ENCODE results near the gene GSTT4.

Gene GSTT4

DNA sequence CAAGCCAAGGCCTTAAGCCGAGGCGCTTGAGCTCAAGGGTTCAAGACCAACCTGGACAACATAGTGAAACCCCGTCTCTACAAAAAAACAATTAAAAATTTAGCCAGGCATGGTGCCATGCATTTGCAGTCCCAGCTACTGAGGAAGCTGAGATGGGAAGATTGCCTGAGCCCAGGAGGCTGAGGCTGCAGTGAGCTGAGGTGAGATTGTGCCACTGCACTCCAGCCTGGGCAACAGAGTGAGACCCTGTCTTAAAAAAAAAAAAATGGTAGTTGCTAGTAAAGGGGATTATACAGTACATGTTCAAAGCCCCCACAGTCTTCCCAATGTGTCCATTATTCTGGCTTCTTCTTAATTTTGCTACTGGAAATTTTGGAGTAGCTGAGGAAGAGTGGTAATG, 24.1 kb upstream of the GSTT4 start:
- DNase-seq, result no peak
- Histone ChIP-seq H3K9me3 (ENCODE audit: control insufficient read depth, low read length) (peaks cover 6% of the 10 kb centered on the region), H3K4me3 (ENCODE audit: insufficient read depth in 1 of 2, low read depth in 1 of 2, low read length in 2 of 2) (no peak overlapping the region), H2BK15ac (ENCODE audit: low read depth, poor library complexity, severe bottlenecking) (no peak overlapping the region), H3K18ac (ENCODE audit: low read depth in 1 of 2, low read length in 2 of 2) (no peak overlapping the region), H4K91ac (ENCODE audit: low read length) (no peak overlapping the region), H2BK5ac (ENCODE audit: low read depth, low read length, poor library complexity, severe bottlenecking) (no peak overlapping the region), H2AK5ac (ENCODE audit: low read length, severe bottlenecking) (no peak overlapping the region), H3K36me3 (ENCODE audit: control insufficient read depth in 1 of 2, insufficient read depth in 2 of 2, low read depth in 1 of 2, low read length in 2 of 2) (peaks cover 6 to 14% of the 10 kb centered on the region in 2 experiments), H2BK12ac (ENCODE audit: low read length in 2 of 2) (no peak overlapping the region), H3K4me1 (ENCODE audit: control insufficient read depth, insufficient read depth, low read depth, low read length) (peaks cover 9% of the 10 kb centered on the region), H4K8ac (ENCODE audit: low read length) (no peak overlapping the region), H3K27me3 (ENCODE audit: control insufficient read depth in 1 of 2, insufficient read depth in 1 of 2, low read length in 2 of 2) (no peaks in the 10 kb centered on the region), H2AFZ (ENCODE audit: low read depth, low read length) (no peak overlapping the region), H3K4me2 (ENCODE audit: low read length, poor library complexity, severe bottlenecking) (no peak overlapping the region), H3K9ac (ENCODE audit: low read length) (no peak overlapping the region), H3K4ac (ENCODE audit: low read depth in 1 of 2, low read length in 2 of 2) (no peak overlapping the region), H3K27ac (ENCODE audit: low read length, poor library complexity, severe bottlenecking) (no peak overlapping the region), H3K79me1 (replicated peaks; ENCODE audit: low read length, poor library complexity, severe bottlenecking) (peaks cover 44% of the 10 kb centered on the region), H2BK120ac (ENCODE audit: low read depth, low read length) (no peak overlapping the region), H3K23ac (ENCODE audit: low read length in 2 of 2) (no peak overlapping the region), H3K14ac (ENCODE audit: low read length in 2 of 2) (no peak overlapping the region)
- 100% methylated on average over 3 of the region's 3 CpGs for WGBS

GRCh38 chr22:24028533-24028932, 23.3 kb upstream of the GSTT4 start:
- Histone ChIP-seq H3K18ac (ENCODE audit: low read depth in 1 of 2, low read length in 2 of 2) (no peak overlapping the region), H2BK120ac (ENCODE audit: low read depth, low read length) (no peak overlapping the region), H3K4ac (ENCODE audit: low read depth in 1 of 2, low read length in 2 of 2) (no peak overlapping the region), H2BK12ac (ENCODE audit: low read length in 2 of 2) (no peak overlapping the region), H2AFZ (ENCODE audit: low read depth, low read length) (no peak overlapping the region), H3K79me1 (replicated peaks; ENCODE audit: low read length, poor library complexity, severe bottlenecking) (peaks cover 40% of the 10 kb centered on the region), H3K4me1 (ENCODE audit: control insufficient read depth, insufficient read depth, low read depth, low read length) (peaks cover 9% of the 10 kb centered on the region), H4K8ac (ENCODE audit: low read length) (peak overlapping the region; percentile 36), H2BK15ac (ENCODE audit: low read depth, poor library complexity, severe bottlenecking) (no peak overlapping the region), H2BK5ac (ENCODE audit: low read depth, low read length, poor library complexity, severe bottlenecking) (no peak overlapping the region), H3K4me3 (ENCODE audit: insufficient read depth in 1 of 2, low read depth in 1 of 2, low read length in 2 of 2) (no peak overlapping the region), H3K14ac (ENCODE audit: low read length in 2 of 2) (no peak overlapping the region), H3K23ac (ENCODE audit: low read length in 2 of 2) (no peak overlapping the region), H3K27ac (ENCODE audit: low read length, poor library complexity, severe bottlenecking) (no peak overlapping the region), H4K91ac (ENCODE audit: low read length) (no peak overlapping the region), H3K36me3 (ENCODE audit: control insufficient read depth in 1 of 2, insufficient read depth in 2 of 2, low read depth in 1 of 2, low read length in 2 of 2) (peaks cover 6 to 14% of the 10 kb centered on the region in 2 experiments), H3K9me3 (ENCODE audit: control insufficient read depth, low read length) (peaks cover 12% of the 10 kb centered on the region), H2AK5ac (ENCODE audit: low read length, severe bottlenecking) (peak overlapping the region; percentile 8), H3K9ac (ENCODE audit: low read length) (no peak overlapping the region), H3K27me3 (ENCODE audit: control insufficient read depth in 1 of 2, insufficient read depth in 1 of 2, low read length in 2 of 2) (no peaks in the 10 kb centered on the region), H3K4me2 (ENCODE audit: low read length, poor library complexity, severe bottlenecking) (no peak overlapping the region)
- no peak for DNase-seq
- WGBS, result 21% methylated on average over 2 of the region's 2 CpGs

DNA sequence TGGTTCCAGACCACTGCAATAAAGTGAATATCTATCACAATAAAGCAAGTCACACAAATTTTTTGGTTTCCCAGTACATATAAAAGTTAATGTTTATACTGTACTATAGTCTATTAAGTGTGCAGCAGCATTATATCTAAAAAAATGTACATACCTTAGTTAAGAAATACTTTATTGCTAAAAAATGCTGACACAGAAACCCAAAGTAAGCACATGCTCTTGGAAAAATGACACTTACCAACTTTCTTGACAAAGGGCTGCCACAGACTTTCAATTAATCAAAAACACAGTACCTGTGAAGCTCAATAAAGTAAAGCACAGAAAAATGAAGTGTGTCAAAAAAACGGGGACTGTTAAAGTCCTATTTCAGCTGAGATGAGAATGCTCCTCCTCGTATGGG, 22.7 kb upstream of the GSTT4 start:
- Histone ChIP-seq H2BK15ac (ENCODE audit: low read depth, poor library complexity, severe bottlenecking) (no peak overlapping the region), H3K27ac (ENCODE audit: low read length, poor library complexity, severe bottlenecking) (no peak overlapping the region), H3K27me3 (ENCODE audit: control insufficient read depth in 1 of 2, insufficient read depth in 1 of 2, low read length in 2 of 2) (no peaks in the 10 kb centered on the region), H3K4ac (ENCODE audit: low read depth in 1 of 2, low read length in 2 of 2) (no peak overlapping the region), H4K91ac (ENCODE audit: low read length) (no peak overlapping the region), H2BK5ac (ENCODE audit: low read depth, low read length, poor library complexity, severe bottlenecking) (no peak overlapping the region), H2BK120ac (ENCODE audit: low read depth, low read length) (no peak overlapping the region), H3K23ac (ENCODE audit: low read length in 2 of 2) (no peak overlapping the region), H3K4me3 (ENCODE audit: insufficient read depth in 1 of 2, low read depth in 1 of 2, low read length in 2 of 2) (no peak overlapping the region), H2BK12ac (ENCODE audit: low read length in 2 of 2) (no peak overlapping the region), H3K9ac (ENCODE audit: low read length) (no peak overlapping the region), H3K14ac (ENCODE audit: low read length in 2 of 2) (no peak overlapping the region), H2AFZ (ENCODE audit: low read depth, low read length) (no peak overlapping the region), H3K4me2 (ENCODE audit: low read length, poor library complexity, severe bottlenecking) (no peak overlapping the region), H3K36me3 (ENCODE audit: control insufficient read depth in 1 of 2, insufficient read depth in 2 of 2, low read depth in 1 of 2, low read length in 2 of 2) (peaks cover 6 to 14% of the 10 kb centered on the region in 2 experiments), H4K8ac (ENCODE audit: low read length) (no peak overlapping the region), H3K18ac (ENCODE audit: low read depth in 1 of 2, low read length in 2 of 2) (no peak overlapping the region), H3K9me3 (ENCODE audit: control insufficient read depth, low read length) (peaks cover 12% of the 10 kb centered on the region), H2AK5ac (ENCODE audit: low read length, severe bottlenecking) (no peak overlapping the region), H3K4me1 (ENCODE audit: control insufficient read depth, insufficient read depth, low read depth, low read length) (peaks cover 9% of the 10 kb centered on the region), H3K79me1 (replicated peaks; ENCODE audit: low read length, poor library complexity, severe bottlenecking) (peaks cover 37% of the 10 kb centered on the region)
- no peak for DNase-seq
- WGBS, result 76% methylated on average over 2 of the region's 2 CpGs

GRCh38 chr22:24027389-24027975, 22.2 kb upstream of the GSTT4 start:
- Histone ChIP-seq H2AK5ac (ENCODE audit: low read length, severe bottlenecking) (no peak overlapping the region), H3K4me2 (ENCODE audit: low read length, poor library complexity, severe bottlenecking) (no peak overlapping the region), H3K9ac (ENCODE audit: low read length) (no peak overlapping the region), H3K27me3 (ENCODE audit: control insufficient read depth in 1 of 2, insufficient read depth in 1 of 2, low read length in 2 of 2) (no peaks in the 10 kb centered on the region), H3K14ac (ENCODE audit: low read length in 2 of 2) (no peak overlapping the region), H3K4me1 (ENCODE audit: control insufficient read depth, insufficient read depth, low read depth, low read length) (peaks cover 9% of the 10 kb centered on the region), H2BK12ac (ENCODE audit: low read length in 2 of 2) (no peak overlapping the region), H3K9me3 (ENCODE audit: control insufficient read depth, low read length) (peaks cover 12% of the 10 kb centered on the region), H3K23ac (ENCODE audit: low read length in 2 of 2) (no peak overlapping the region), H2AFZ (ENCODE audit: low read depth, low read length) (no peak overlapping the region), H4K8ac (ENCODE audit: low read length) (no peak overlapping the region), H2BK120ac (ENCODE audit: low read depth, low read length) (no peak overlapping the region), H3K79me1 (replicated peaks; ENCODE audit: low read length, poor library complexity, severe bottlenecking) (peaks cover 37% of the 10 kb centered on the region), H3K36me3 (ENCODE audit: control insufficient read depth in 1 of 2, insufficient read depth in 2 of 2, low read depth in 1 of 2, low read length in 2 of 2) (peaks cover 6 to 14% of the 10 kb centered on the region in 2 experiments), H3K27ac (ENCODE audit: low read length, poor library complexity, severe bottlenecking) (no peak overlapping the region), H2BK5ac (ENCODE audit: low read depth, low read length, poor library complexity, severe bottlenecking) (no peak overlapping the region), H2BK15ac (ENCODE audit: low read depth, poor library complexity, severe bottlenecking) (no peak overlapping the region), H4K91ac (ENCODE audit: low read length) (no peak overlapping the region), H3K18ac (ENCODE audit: low read depth in 1 of 2, low read length in 2 of 2) (no peak overlapping the region), H3K4ac (ENCODE audit: low read depth in 1 of 2, low read length in 2 of 2) (no peak overlapping the region), H3K4me3 (ENCODE audit: insufficient read depth in 1 of 2, low read depth in 1 of 2, low read length in 2 of 2) (no peak overlapping the region)
- no peak for DNase-seq
- 89% methylated on average over 3 of the region's 3 CpGs for WGBS
